Measurements from ENCODE around the gene ALKAL2.

Gene ALKAL2

DNA sequence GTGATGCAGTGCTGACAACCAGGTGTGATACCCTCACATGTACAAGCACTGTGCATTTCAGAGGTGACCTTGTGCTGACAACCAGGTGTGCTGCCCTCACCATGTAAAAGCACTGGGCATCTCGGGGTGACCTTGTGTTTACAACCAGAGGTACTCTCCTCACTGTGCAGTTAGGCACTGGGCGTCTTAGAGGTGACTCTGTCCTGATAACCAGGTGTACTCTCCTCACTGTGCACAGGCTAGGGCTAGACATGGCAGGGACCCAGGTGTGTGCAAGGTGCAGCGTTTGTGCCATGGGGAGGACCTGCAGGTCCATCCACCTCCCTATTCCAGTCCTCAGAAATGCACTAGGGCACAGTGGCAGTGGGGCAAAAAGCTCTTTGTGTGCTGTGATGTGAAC, 8.5 kb upstream of the ALKAL2 start:
- Histone ChIP-seq H3K79me2 (ENCODE audit: insufficient read depth, low read length) (no peaks in the 10 kb centered on the region), H3K9ac (ENCODE audit: low read length) (no peak overlapping the region), H3K36me3 (ENCODE audit: low read length) (no peaks in the 10 kb centered on the region), H2AFZ (ENCODE audit: low read depth, low read length, severe bottlenecking) (no peak overlapping the region), H3F3A (ENCODE audit: insufficient read depth) (no peaks in the 10 kb centered on the region), H3K4me3 (ENCODE audit: insufficient read depth, low read length, poor library complexity, severe bottlenecking) (no peak overlapping the region), H3K9me3 (ENCODE audit: insufficient read depth, low read length) (no peaks in the 10 kb centered on the region), H3K27ac (ENCODE audit: low read depth, low read length) (no peak overlapping the region), H3K4me2 (ENCODE audit: low read depth, low read length, poor library complexity, severe bottlenecking) (no peak overlapping the region), H4K20me1 (ENCODE audit: low read depth, low read length) (no peaks in the 10 kb centered on the region), H3K27me3 (ENCODE audit: low read length) (no peaks in the 10 kb centered on the region), H3K9me2 (replicated peaks; ENCODE audit: insufficient read depth, low read length) (no peaks in the 10 kb centered on the region)
- TF ChIP-seq, protein P1, sequence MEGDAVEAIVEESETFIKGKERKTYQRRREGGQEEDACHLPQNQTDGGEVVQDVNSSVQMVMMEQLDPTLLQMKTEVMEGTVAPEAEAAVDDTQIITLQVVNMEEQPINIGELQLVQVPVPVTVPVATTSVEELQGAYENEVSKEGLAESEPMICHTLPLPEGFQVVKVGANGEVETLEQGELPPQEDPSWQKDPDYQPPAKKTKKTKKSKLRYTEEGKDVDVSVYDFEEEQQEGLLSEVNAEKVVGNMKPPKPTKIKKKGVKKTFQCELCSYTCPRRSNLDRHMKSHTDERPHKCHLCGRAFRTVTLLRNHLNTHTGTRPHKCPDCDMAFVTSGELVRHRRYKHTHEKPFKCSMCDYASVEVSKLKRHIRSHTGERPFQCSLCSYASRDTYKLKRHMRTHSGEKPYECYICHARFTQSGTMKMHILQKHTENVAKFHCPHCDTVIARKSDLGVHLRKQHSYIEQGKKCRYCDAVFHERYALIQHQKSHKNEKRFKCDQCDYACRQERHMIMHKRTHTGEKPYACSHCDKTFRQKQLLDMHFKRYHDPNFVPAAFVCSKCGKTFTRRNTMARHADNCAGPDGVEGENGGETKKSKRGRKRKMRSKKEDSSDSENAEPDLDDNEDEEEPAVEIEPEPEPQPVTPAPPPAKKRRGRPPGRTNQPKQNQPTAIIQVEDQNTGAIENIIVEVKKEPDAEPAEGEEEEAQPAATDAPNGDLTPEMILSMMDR (IDR thresholded peaks at IDR 0.05; ENCODE audit: insufficient read depth, low read length, poor library complexity, severe bottlenecking): no peak
- no peak for TF ChIP-seq EZH2phosphoT487 (conservative IDR thresholded peaks at IDR 0.05; ENCODE audit: low read length)

DNA sequence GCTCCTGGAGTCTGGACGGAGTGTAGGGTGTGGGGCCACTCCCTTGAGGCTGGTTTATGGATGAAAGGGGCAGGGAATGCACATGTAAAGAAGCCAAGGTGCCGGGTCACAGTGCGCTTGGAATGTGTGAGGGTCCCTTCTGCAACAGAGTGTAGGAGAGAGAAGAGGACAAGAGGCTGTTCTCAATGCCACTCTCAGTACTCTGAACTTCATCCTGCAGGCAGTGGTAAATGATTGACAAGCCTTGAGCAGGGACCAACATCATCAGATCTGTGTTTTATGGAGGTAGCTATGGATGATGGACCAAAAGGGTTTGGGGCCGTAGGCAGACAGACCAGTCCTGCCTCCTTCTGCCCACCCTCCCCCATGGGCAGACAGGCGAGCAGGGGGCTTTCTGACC, 7.2 kb upstream of the ALKAL2 start:
- H4K20me1 ChIP-seq (ENCODE audit: low read depth, low read length): no peaks in the 10 kb centered on the region
- no peaks in the 10 kb centered on the region for H3K9me2 ChIP-seq (replicated peaks; ENCODE audit: insufficient read depth, low read length)
- H3K36me3 ChIP-seq (ENCODE audit: low read length): no peaks in the 10 kb centered on the region
- no peaks in the 10 kb centered on the region for H3K27me3 ChIP-seq (ENCODE audit: low read length)
- no peaks in the 10 kb centered on the region for H3K79me2 ChIP-seq (ENCODE audit: insufficient read depth, low read length)
- H3K9me3 ChIP-seq (ENCODE audit: insufficient read depth, low read length): no peaks in the 10 kb centered on the region
- no peak for TF ChIP-seq EZH2phosphoT487 (conservative IDR thresholded peaks at IDR 0.05; ENCODE audit: low read length)
- TF ChIP-seq, protein P1 (IDR thresholded peaks at IDR 0.05; ENCODE audit: insufficient read depth, low read length, poor library complexity, severe bottlenecking): no peak
- no peak overlapping the region for H2AFZ ChIP-seq (ENCODE audit: low read depth, low read length, severe bottlenecking)
- no peak overlapping the region for H3K9ac ChIP-seq (ENCODE audit: low read length)
- no peak overlapping the region for H3K27ac ChIP-seq (ENCODE audit: low read depth, low read length)
- no peaks in the 10 kb centered on the region for H3F3A ChIP-seq (ENCODE audit: insufficient read depth)
- H3K4me2 ChIP-seq (ENCODE audit: low read depth, low read length, poor library complexity, severe bottlenecking): no peak overlapping the region
- H3K4me3 ChIP-seq (ENCODE audit: insufficient read depth, low read length, poor library complexity, severe bottlenecking): no peak overlapping the region

DNA sequence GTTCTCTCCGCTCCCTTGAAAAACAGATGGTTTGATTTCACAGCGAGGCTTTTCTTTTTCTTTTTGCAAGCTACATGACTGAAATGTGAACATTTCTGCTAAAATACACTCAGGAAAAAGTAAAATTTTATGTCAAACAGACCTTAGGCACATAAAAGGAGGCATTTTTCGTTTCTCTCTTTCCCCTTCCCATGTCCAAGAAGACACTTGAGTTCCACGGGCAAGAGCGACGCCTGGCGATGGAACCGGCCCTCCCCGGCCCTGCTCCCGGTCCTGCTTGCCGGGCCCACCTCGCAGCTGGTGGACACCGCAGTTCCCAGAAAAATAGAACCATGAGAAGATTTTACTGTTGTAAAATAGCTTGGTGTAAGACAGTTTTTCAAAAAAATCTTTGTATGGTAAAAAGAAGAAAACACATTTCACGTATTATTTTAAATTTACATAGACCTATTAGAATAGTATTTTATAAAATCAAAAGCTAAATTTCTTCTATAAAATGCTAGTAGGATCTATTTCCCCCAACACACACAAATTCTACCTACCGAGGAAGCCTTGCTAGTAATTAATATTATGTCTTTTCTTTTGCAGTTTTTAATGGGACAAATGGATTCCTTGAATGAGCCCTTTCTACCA, 2.3 kb upstream of the ALKAL2 start:
- Histone ChIP-seq H3K36me3 (ENCODE audit: low read length) (no peaks in the 10 kb centered on the region), H4K20me1 (ENCODE audit: low read depth, low read length) (no peaks in the 10 kb centered on the region), H2AFZ (ENCODE audit: low read depth, low read length, severe bottlenecking) (no peak overlapping the region), H3K4me2 (ENCODE audit: low read depth, low read length, poor library complexity, severe bottlenecking) (no peak overlapping the region), H3K4me3 (ENCODE audit: insufficient read depth, low read length, poor library complexity, severe bottlenecking) (no peak overlapping the region), H3K27ac (ENCODE audit: low read depth, low read length) (no peak overlapping the region), H3K9me3 (ENCODE audit: insufficient read depth, low read length) (no peaks in the 10 kb centered on the region), H3K9me2 (replicated peaks; ENCODE audit: insufficient read depth, low read length) (no peaks in the 10 kb centered on the region), H3F3A (ENCODE audit: insufficient read depth) (no peaks in the 10 kb centered on the region), H3K79me2 (ENCODE audit: insufficient read depth, low read length) (no peaks in the 10 kb centered on the region), H3K9ac (ENCODE audit: low read length) (no peak overlapping the region), H3K27me3 (ENCODE audit: low read length) (no peaks in the 10 kb centered on the region)
- TF ChIP-seq, protein P1 (IDR thresholded peaks at IDR 0.05; ENCODE audit: insufficient read depth, low read length, poor library complexity, severe bottlenecking): no peak
- no peak for TF ChIP-seq EZH2phosphoT487 (conservative IDR thresholded peaks at IDR 0.05; ENCODE audit: low read length)

Measured in SU-DHL-6 (cell line).